HG03175 (cell line): ENCODE results near the gene RNF126.
"Not testable (repeated sequence)": the region's sequence is repeated elsewhere in the genome, so short reads cannot be mapped to it uniquely, and the experiment has no call there.

Experiments
- ATAC-seq: cut with Tn5 transposase; IDR thresholded peaks from one replicate; pipeline ENCODE4 v1.9.1; 2021; ENCODE audit warnings: mild to moderate bottlenecking, moderate library complexity; ENCODE audit not compliant: unreplicated experiment

RNF126 gene

DNA sequence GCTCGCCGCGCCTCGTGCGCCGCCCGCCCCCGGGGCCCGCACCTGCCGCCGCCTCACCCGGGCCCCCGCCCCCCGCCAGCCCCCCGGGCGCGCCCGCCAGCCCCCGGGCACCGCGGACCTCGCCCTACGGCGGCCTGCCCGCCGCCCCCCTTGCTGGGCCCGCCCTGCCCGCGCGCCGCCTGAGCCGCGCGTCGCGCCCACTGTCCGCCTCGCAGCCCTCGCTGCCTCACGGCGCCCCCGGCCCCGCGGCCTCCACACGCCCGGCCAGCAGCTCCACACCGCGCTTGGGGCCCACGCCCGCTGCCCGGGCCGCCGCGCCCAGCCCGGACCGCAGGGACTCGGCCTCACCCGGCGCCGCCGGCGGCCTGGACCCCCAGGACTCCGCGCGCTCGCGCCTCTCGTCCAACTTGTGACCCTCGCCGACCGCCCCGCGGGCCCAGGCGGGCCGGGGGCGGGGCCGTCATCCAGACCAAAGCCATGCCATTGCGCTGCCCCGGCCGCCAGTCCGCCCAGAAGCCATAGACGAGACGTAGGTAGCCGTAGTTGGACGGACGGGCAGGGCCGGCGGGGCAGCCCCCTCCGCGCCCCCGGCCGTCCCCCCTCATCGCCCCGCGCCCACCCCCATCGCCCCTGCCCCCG is 46.8 kb downstream of the RNF126 start:
- no peak for ATAC-seq

GRCh38 chr19:615619-616018 is 47.4 kb downstream of the RNF126 start:
- no peak for ATAC-seq

GRCh38 chr19:613732-614567 is 49.1 kb downstream of the RNF126 start:
- no peak for ATAC-seq

- ATAC-seq, result no peak
Measured at GRCh38 chr19:612941-613340, 50.1 kb downstream of the RNF126 start.

DNA sequence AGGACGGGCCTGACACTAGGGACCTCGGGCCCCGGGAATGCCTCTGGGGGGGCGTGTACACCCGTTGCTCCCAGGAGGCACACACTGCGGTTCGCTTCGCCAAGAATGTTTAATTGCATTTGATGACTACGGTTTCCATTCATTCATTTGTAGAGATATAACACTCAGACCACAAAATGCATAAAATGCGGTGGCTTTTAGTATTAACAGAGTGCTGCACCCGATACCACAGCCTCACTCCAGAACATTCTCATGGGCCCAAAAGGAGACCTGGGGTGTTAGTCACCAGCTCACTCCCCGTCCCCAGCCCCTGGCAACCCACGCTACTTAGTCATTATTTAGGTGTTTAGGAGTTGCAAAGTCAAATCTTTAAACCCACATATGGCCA is 51.5 kb downstream of the RNF126 start:
- ATAC-seq, result no peak

GRCh38 chr19:610801-611480 is 52.1 kb downstream of the RNF126 start:
- ATAC-seq, result no peak

- ATAC-seq, result no peak
Measured at GRCh38 chr19:610071-610800, 52.8 kb downstream of the RNF126 start.

DNA sequence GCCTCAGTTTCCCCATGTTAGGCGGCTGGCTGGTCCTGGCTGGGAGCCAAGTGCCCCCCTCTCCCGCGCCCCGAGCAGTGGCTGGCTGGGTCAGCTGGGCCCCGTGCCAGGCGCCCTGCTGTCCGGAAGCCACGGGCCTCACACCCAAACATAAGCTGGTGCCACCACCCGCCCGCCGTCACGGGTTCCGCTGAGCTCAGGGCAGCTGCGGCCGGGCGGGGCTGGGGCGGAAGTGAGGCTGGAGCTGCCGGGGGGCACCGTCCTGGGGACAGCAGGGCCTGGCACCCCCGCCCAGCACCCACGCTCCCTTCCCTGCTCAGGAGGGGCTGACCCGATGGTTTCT is 54.0 kb downstream of the RNF126 start:
- no peak for ATAC-seq

DNA sequence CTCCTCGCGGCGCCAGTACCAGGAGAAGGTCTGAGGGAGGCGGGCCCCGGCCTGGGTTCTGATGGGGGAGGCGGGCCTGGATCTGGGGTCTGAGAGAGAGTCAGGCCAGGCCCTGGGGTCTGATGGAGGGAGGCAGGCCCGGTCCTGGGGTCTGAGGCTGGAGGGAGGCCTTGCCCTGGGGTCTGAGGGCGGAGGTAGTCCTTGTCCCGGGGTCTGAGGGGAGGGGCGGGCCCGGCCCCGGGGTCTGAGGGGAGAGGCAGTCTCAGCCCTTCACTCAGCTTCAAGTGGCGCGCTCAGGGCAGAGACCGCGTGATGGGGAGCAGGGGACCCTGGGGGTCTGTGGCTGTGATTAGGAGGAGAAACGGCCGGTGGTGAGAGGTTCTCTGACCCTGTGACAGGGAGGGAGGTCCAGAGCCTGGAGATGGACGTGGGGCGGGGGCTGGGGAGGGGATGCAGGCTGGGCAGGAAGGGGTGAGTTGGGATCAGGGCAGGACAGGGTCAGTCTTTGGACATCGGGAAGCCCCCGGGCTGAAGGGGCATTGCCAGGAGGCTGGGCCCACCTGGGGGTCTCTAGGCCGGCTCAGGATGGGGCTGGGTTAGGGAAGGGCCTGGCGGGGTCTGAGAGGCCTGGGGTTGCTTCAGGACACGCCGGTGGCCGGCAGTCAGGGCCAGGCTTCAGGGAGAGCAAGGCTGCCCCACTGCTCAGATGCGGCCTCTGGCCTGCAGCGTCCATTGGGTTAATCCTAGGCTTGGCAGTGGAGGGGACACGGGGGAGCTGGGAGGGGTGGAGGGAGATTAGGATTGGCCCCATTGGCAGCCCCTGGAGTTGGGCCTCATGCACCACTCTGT is 54.6 kb downstream of the RNF126 start:
- ATAC-seq, result no peak

- ATAC-seq, result no peak
Measured at GRCh38 chr19:607301-608154, 55.5 kb downstream of the RNF126 start.

DNA sequence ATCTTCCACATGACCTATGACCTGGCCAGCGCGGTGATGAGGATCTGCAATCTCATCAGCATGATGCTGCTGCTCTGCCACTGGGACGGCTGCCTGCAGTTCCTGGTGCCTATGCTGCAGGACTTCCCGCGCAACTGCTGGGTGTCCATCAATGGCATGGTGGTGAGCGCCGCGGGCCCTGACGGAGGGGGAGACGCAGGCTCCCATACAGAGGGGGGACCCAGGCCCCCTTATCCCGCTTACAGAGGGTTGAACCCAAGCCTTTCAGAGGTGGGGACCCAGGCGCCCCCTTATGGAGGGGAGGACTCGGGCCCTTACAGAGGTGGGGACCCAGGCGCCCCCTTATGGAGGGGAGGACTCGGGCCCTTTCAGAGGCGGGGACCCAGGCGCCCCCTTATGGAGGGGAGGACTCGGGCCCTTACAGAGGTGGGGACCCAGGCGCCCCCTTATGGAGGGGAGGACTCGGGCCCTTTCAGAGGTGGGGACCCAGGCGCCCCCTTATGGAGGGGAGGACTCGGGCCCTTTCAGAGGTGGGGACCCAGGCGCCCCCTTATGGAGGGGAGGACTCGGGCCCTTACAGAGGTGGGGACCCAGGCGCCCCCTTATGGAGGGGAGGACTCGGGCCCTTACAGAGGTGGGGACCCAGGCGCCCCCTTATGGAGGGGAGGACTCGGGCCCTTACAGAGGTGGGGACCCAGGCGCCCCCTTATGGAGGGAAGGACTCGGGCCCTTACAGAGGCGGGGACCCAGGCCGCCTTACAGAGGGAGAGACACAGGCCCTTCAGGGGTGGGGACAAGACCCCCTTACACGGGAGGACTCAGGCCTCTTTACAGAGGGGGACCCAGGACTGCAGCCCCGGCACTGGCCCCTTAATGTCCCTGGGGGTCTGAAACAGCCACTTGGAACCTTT is 57.7 kb downstream of the RNF126 start:
- not testable (repeated sequence) for ATAC-seq

DNA sequence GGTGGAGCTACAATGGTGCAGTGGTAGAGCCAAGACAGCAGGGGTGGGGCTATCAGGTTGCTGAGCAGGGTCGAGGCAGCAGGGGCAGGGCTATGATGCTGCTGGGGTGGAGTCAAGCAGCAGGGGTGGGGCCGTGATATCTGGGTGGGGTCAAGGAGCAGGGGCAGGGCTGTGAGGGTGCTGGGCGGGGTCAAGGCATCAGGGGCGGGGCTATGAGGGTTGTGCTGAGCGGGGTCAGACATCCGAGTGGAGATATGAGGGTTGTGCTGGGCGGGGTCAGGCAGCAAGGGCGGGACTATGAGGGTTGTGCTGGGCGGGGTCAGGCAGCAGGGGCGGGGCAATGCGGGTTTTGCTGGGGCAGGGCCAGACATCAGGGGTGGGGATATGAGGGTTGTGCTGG is 58.7 kb downstream of the RNF126 start:
- no peak for ATAC-seq

GRCh38 chr19:603779-604178 is 59.2 kb downstream of the RNF126 start:
- ATAC-seq, result not testable (repeated sequence)

DNA sequence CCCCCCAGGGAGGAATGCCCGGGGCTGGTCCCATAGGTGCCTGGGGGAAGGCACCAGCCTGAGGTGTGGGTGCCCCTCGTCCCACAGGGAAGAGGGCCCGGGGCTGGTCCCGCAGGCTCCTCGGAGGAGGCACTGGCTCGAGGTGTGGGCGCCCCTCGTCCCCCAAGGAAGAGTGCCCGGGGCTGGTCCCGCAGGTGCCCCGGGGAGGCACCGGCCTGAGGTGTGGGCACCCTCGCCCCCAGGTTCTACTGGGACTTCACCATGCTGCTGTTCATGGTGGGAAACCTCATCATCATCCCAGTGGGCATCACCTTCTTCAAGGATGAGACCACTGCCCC is 59.7 kb downstream of the RNF126 start:
- ATAC-seq, result not testable (repeated sequence)

DNA sequence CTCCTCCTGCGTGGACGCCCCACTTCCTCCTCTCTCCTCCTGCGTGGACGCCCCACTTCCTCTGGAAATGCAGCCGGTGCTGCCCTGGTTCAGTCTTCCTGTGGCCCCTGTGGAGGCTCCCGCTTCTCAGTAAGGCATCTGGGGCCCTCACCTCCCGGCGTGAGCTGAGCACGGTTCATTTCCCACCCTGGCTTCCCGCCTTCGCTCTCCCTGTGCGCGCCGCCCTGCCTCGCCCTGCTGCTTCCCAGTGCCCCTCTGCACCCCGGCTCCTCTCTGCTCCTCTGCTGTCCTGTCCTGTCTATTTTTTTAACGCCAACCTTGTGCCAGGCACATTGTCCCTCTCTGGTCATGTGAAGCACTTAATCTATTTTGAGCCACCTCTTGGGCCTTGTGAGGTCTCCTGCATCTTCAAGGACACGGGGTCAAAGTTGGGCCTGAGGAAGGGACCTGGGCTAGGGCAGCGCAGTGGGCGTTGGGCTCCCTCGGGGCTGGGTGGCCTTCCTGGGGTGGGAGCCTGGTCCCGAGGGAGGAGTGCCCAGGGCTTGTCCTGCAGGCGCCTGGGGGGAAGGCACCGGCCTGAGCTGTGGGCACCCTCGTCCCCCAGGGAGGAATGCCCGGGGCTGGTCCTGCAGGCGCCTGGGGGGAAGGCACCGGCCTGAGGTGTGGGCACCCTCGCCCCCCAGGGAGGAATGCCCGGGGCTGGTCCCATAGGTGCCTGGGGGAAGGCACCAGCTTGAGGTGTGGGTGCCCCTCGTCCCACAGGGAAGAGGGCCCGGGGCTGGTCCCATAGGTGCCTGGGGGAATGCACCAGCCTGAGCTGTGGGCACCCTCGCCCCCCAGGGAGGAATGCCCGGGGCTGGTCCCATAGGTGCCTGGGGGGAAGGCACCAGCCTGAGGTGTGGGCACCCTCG is 60.4 kb downstream of the RNF126 start:
- no peak for ATAC-seq

DNA sequence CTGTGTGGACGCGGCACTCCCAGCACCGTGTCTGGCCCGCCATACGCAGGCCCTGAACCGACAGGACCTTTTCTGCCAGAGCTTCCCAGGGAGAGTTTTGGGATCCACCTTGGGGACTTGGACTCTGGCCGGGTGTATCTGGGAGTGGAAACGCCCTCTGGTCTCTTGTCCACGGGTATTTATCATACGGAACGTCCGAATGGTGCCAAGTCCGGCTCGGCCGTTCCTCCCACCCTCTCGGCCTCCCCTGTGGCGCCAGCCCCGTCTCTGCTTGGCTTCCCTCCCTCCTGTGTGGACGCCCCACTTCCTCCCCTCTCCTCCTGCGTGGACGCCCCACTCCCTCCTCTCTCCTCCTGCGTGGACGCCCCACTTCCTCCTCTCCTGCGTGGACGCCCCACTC is 61.2 kb downstream of the RNF126 start:
- no peak for ATAC-seq

GRCh38 chr19:601310-601709 is 61.7 kb downstream of the RNF126 start:
- ATAC-seq, result no peak
